Activated CD8-positive, alpha-beta memory T cell treated with anti-CD3 and anti-CD28 coated beads, Interleukin-2, amount 50 U/mL, for 48 hours (primary cell): ENCODE measurements around the gene NAA10.

Source experiments
- DNase-seq: peaks from one replicate; pipeline ENCODE4 v3.0.0-alpha.2; 2020

NAA10 gene

DNA sequence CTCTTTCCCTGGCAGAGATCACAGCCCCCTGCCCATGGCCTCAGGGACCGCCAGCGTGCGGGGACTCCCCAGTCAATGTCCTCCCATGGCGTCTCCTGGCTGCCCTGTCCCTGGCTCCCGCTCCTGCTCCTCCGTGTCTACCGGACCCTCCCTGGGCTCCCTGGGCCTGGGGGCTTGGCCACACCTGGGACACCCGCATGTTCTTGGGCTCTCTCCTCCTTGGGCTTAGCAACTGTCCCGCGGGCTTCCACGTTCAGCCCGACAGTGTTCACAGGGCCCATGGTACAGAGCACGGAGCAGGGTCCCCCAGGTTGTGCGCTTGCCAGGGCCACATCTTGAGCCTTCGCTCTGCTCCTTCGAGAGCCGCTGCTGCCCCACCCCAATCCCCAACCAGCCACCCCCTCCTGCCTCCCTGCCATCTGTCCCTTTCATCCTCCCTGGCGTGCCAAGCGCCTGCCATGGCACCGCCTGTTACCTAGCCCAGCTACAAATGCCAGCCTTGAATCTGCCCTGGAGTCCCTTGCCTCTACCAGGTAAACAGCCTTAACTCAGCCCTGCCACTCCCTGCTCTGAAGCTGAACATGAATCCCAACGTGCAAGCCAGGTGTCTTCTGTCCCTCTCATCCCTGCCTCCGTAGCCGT is 26.5 kb downstream of the NAA10 start:
- no peak for DNase-seq

DNA sequence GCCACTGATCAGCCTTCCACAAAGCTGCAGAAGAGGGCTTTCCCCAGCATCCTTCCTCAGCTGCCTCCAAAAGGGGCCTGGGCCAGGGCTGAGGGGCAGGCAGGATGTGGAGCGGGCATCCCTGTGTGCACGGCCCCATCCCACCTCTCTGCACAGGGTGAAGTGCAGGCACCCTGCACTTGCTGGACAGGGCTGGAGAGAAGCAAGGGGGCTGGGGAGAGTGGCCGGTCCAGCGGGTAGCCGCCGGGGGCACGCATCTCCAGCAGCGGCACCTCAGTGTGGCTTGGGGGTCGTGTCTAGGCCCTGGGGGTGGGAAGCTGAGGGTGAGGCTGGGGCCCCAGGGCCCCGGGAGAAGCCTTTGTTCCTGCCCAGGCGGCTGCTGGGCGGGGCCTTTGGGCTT is 27.4 kb downstream of the NAA10 start:
- no peak for DNase-seq

DNA sequence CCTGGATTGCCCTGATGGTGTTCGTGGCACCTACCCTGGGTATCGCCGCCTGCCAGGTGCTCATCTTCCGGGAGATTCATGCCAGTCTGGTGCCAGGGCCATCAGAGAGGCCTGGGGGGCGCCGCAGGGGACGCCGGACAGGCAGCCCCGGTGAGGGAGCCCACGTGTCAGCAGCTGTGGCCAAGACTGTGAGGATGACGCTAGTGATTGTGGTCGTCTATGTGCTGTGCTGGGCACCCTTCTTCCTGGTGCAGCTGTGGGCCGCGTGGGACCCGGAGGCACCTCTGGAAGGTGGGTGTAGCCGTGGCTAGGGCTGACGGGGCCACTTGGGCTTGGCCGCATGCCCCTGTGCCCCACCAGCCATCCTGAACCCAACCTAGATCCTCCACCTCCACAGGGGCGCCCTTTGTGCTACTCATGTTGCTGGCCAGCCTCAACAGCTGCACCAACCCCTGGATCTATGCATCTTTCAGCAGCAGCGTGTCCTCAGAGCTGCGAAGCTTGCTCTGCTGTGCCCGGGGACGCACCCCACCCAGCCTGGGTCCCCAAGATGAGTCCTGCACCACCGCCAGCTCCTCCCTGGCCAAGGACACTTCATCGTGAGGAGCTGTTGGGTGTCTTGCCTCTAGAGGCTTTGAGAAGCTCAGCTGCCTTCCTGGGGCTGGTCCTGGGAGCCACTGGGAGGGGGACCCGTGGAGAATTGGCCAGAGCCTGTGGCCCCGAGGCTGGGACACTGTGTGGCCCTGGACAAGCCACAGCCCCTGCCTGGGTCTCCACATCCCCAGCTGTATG is 28.5 kb downstream of the NAA10 start:
- DNase-seq = no peak

DNA sequence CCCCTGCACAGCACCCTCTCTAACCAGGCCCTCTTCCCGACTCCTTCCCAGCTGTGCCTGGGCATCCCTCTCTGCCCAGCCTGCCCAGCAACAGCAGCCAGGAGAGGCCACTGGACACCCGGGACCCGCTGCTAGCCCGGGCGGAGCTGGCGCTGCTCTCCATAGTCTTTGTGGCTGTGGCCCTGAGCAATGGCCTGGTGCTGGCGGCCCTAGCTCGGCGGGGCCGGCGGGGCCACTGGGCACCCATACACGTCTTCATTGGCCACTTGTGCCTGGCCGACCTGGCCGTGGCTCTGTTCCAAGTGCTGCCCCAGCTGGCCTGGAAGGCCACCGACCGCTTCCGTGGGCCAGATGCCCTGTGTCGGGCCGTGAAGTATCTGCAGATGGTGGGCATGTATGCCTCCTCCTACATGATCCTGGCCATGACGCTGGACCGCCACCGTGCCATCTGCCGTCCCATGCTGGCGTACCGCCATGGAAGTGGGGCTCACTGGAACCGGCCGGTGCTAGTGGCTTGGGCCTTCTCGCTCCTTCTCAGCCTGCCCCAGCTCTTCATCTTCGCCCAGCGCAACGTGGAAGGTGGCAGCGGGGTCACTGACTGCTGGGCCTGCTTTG is 29.2 kb downstream of the NAA10 start:
- DNase-seq = no peak

DNA sequence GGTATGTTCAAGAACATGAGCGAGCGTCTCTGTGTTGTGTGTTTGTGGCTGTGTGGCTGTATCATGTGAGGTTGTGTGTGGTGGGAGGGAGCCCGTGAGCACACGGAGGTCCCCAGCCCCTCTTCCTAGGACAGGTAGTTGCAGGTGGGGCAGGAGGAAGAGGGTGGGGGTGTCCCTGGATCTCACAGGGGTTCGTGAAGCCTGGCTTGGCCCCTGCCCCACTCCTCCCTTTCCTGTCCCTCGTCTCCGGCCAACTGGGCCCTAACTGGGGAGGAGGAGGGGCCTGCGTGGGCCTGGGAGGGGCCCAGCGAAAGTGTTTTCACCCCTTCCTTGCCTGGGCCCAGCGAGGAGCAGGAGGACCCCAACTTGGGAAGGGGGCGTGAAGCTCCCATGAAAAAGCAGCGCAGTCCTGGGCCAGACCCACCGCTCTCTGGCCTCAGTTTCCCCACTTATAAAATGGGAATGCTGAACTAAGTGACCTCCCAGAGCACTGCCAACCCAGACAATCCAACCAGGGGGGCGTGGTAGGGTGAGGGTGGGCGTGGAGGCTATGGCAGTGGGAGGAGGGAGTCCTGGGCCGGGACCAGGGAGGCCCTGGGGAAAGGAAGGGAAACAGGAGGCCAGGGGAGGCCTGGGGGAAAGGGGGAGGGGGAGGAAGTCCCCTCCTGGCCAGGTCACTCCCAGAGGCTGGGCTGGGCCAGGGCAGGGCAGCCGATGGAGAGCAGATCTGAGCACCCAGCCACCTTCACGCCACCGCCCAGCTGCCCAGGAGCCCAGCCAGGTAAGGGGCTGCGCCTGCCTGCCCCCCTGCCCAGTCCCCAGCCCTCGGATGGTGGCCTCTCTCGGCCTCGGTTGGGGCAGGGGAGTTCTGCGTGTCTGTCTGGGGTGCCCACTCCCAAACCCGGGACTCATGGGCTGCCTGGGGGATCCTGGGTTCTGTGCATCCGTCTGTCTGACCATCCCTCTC is 30.6 kb downstream of the NAA10 start, which contains the start of gene AVPR2:
Gene AVPR2, plus strand, starts transcription at position 683 of the 967 bp plus-strand sequence. CDS start 473 bp downstream, outside the sequence.
- no peak for DNase-seq

DNA sequence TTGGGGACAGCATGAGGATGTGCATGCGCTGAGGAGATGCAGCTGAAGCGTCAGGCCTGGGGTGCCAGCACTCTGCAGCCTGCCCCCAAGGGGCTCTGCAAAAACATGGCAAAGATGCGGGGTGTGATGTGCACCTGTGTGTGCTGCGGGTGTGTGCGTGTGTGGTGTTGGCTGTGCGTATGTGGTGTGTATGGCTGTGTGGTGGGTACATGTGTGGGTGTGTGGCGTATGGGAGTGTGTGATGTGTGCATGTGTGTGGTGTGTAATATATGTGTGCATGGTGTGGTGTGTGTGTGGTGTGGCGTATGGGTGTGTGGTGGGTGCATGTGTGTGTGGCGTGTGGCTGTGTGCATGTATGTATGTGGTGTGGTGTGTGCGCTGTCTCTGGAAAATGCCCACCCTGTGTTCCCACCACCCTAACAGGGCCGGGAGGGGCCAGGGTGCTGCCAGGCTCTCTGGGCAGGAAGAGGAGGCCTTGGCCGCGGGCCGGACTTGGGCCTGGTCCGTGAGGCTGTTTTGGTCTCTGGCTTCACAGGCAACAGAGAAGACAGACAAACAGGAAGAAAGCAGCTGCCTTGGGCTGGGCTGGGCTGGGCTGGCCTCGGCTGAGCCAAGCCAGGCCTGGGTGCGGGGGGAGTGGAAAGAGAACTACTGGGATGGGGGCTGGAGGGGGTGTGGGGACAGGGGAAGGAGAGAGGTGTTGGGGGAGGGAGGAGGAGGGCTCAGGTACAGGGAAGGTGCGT is 31.4 kb downstream of the NAA10 start:
- DNase-seq = no peak

DNA sequence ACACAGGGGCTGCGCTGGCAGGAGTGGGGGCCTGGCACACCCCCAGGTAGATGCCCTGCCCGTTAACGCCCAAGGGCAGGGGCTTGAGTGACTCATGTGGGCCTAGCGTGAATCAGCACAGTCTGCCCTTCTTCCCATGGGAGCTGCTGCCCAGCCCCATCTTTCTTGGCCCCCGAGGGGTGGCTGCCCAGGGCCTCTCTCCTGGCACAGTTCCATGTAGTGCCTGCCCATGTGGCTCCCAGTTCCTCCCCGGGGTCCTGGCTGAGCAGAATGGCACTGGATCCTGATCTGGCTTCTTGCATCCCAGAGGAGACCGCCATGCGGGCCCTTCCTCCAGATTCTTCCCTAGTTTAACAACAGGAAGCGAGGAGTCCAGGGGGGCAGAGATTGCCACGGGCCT is 32.5 kb downstream of the NAA10 start:
- no peak for DNase-seq

DNA sequence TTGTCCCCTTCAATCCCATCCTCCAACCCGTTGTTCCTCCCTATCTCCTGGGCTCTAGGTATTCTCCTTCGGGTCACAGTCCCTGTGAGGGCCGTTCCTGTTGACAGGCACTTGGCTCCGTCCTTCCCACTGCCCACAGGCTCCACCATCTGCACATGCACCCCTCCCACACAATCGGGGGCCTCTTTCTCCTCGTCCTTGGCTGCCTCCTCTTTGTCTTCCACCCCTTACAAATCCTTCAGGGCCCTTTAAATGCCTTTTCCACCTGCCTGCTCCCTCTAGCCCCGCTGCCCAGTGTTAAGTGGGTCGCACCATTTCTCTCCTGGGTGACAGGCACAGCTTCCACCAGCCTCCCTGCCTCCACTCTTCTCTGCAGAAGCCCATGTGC is 33.1 kb downstream of the NAA10 start:
- no peak for DNase-seq

DNA sequence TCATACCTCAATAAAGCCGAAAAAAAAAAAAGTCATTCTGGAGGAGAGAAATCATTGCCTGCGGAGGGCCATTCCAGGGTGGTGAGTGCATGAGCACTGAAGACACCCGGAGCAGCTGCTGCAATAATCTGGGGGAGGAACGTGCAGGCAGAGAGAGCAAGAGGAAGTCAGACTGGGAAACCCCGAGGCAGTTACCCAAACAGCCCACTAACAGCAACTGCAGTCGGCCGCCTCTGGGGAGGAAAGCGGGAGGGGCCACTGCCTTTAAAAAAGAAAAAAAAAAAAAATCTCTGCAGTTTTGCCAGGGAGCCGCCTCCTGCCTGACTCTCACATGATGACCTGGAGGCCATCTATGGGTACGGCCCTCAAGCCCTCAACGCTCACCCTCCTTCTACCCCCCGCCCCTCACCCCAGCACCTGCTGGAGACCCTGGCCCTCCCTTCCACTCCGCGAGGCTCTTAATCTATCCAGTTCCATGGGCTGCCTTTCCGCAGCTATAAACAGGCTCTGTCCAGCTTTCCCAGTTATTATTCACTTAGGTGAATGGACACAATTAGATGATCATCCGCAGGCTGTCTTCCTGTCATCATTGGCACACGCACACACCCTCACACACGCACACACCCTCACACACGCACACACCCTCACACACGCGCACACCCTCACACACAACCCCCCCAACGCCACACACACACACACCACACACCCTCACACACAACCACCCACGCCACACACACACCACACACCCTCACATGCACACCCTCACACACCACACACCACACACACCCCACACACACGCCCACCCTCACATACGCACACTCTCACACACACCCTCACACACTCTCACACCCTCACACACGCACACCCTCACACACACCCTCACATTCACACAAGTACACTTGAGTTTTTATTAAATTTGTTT is 33.7 kb downstream of the NAA10 start:
- DNase-seq = no peak

DNA sequence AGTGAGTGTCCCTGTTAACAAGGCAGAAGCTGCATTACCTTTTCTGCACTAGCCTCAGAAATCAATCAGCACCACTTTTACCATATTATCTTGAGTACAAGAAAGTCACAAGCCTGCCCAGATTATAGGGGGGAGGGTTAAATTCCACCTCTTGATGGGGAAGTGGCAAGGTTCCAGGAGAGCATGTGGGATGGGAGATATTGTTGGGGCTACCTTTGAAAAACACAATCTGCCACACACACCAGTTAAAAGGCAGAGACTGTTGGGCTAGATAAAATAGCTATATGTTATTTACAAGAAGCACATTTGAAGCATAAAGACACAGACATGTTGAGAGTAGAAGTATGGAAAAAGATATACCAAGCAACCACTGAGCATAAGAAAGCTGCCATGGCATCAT is 36.9 kb downstream of the NAA10 start:
- no peak for DNase-seq

DNA sequence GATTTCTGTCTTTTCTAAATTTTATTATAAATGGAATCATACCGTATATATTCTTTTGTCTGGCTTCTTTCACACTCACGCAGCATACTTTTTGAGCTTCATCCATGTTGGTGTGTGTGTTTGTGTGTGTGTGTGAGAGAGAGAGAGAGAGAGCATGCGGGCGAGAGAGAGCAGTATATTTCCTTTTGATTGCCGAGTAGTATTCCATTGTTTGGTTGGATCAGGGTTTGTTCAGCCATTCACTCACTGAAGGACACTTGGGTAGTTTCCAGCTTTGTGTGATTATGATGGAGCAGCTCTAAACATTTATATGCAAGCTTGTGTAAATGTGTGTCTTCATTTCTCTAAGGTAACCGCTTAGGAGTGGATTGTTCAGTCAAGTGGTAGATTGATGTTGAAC is 45.7 kb downstream of the NAA10 start:
- no peak for DNase-seq

DNA sequence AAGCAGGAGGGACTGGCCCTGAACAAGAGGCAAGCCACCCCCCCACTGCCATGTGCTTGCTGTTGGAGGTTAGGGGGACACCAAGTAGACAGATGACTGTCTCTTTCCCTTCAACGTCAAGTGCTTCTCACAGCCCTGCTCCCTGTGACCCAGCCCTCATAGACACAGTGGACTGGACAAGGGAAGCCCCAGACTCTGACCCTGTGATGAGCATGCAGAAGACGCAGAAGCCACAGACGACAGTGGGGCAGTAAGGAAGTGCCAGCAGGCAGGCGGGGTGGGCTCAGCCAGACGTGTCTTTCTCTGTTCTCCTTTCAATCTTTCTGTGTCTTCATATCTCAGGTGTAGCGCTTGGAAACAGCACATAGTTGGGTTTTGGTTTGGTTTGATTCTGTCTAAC is 46.5 kb downstream of the NAA10 start:
- no peak for DNase-seq

DNA sequence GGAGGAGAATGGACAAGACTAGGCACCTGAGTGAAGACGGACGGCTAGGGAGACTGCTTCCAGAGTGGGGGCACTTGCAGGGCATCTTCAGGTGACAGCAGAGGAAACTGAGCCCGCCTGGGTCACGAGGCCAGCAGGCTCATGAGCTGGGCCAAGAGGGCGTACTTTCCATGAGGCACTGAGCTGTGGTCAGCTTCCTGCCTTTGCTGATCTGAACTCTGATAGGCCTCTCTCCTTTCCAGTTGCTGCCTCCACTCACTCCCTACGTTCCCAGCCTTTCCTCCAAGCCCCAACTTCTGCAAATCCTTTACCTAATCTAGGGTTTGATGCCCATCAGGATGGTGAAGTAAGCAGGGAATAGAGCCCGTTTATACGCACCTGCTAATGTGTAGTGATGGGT is 47.5 kb downstream of the NAA10 start:
- DNase-seq = no peak

DNA sequence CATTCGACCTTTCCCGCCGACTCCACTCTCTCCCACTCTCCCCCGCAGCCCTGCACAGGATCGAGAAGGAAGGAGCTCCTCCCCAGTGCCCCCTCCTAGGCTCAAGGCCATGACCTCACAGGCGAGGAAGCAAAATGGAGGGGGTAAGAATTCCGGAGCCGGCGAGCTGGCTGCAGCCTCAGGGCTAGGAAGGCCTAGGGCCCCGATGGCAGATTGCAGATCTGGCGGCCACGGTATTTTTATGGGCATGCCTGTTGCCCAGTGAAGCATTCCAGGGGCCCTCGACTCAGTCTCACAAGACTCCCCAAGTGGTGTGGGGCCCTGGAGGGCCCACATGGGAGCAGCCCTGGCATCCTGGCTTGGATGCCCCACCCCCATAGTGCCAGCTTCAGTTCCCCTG is 47.9 kb downstream of the NAA10 start:
- DNase-seq = no peak

DNA sequence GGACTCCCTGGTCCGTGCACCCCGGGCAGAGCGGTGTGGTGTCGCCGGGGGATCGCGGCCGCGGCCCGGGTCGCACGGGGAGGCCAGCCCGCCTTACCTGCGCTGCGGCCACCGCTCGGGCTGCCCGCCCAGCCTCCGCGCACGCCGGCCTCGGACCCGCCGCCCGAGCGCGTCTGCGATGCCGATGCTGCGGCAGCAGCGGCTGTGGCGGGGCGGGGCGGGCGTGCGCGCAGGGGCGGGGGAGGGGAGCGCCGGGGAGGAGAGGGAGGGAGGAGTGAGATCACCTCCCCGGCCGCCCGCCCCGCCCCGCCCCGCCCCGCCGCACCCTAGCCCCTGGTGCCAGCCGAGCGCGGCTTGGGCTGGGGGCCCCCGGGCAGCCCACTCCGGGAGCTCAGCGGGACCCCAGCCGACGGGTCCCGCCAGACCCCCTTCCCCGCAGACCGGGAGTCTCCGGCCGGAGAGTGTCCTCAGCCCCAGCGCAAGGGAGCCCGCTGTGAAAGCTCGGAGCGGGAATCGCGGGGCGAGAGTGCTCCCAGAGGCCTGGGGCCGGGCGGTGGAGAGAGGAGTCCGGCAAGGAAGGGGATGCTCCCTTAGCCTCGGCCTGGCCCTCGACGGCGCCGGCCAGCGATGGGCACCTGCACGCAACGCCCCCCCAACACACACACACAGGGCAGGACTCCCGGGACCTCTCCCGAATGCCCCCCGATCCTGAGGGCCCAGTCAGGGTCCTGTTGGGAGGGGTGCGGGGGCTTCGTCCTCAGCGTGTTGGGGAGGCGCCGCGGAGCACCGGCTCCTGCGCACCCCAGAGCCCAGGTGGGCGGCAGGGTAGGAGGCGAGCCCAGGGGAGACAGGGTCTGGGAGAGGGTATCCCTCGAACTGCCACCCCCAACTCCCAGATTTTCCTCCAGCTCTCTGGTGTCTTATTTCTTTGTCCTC is 48.6 kb downstream of the NAA10 start, which contains the start of gene L1CAM:
Gene L1CAM, minus strand, starts transcription at position 206 of the 936 bp plus-strand sequence. CDS start 10,337 bp downstream, outside the sequence.
- DNase-seq = no peak

DNA sequence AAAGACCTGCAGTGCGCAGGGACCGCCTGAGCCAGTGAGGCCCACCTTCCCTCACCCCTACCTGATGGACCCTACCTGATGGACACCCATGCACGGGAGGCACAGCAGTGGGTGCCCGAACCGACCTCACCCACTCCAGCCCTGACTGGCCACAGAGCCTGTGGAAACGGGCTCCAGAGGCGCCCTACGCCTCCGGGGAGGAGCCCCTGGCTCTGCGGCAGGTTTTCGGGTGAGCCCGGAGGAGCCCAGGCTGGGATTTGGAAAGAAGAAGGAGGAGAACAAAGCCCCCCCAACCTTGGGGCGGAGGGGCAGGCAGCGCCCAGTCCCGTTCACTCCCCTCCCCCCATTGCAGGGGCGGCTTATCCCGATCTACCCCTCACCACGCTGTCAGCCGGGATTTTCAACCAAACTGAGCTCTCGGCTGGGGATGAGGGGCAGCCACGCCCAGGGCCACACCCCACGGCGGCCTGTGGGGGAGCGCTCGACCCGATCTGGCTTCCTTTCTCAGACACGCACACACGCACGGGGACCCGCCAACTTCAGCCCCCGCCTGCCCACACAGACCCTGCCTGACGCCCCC is 49.5 kb downstream of the NAA10 start:
- DNase-seq = no peak

DNA sequence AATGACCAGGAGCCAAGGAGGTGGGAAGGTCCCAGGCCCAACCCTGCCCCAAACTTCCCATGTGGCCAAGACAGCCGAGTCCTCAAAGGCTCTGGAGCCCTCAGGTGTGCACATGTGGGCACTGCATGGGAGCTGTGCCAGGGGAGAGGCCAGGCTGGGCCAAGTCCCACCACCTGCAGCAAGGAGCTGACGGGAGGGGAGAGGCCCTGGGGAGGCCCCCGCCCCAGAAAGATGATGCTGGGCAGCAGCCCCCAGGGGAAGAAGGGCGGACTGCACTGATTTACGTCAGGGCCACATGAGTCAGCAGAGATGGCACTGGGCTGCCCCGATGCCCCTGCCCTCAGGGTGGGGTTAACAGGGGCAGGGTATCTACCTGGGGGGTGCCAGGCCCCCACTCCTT is 50.2 kb downstream of the NAA10 start:
- DNase-seq = no peak

DNA sequence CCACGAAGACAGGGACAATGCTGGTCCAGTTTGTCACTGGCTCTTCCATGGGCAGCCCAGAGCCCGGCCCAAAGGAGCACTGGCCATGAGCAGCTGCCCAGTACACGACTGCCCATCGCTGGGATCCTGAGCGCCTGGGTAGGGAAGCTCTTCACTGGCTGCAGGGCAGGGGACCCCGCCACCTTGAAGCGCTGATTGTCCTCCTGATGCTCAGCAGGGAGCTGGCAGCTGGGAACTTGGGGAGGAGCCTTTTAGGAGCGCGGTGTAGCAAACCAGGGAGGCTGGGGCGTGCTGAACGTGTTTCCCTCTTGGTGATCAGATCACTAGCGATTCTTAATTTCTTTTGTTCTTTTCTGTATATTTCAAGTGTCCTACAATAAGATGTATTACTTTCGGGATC is 50.7 kb downstream of the NAA10 start:
- no peak for DNase-seq

DNA sequence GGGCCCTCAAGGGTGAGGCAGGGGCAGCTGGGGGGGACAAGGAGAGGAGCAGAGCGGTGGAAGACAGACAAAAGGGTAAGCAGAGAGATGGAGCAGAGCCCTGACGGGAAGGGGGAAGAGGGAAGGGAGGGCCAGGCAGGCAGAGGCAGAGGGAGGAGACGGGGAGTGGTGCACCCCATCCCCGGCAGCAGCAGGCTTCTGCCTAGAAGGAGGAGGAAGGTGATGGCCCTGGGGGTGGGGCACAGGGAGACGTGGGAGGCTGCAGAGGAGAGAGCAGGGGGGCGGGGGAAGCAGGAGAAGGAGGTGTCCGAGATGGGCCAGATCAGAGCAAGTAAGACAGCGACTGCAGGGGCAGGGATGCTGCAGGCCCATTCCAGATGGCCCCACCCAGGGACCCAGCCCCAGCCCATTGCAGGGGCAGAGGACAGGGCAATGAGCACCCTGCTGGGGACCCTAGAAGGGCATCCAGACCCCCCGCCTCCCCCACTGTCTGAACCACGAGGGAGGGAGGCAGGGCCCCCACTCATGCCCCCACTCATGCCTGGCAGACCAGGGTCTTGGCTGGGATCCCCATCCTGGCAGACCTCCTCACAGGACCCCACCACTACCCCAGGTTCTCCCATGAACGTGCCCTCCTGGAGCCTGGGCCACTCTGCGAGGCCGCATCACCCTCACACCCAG is 51.5 kb downstream of the NAA10 start:
- no peak for DNase-seq
